Measurements from ENCODE around the gene GDPD5.
A peak's percentile ranks its signal among the peaks of the same experiment; 100 is the strongest.

Gene GDPD5

GRCh38 chr11:75525433-75526191 is at the start of gene GDPD5:
Gene GDPD5, minus strand, starts transcription at chr11:75525941. Its CDS starts 48,206 bp downstream, at chr11:75477735.
- DNase-seq = peak; percentile 92

- no peak for DNase-seq
These were observed 49.2 kb upstream of the GDPD5 start for GRCh38 chr11:75574698-75575602.

GRCh38 chr11:75572744-75573143 is 47.0 kb upstream of the GDPD5 start:
- DNase-seq = no peak

- no peak for DNase-seq
These were observed 45.9 kb upstream of the GDPD5 start for GRCh38 chr11:75571625-75572024.

GRCh38 chr11:75570559-75571139 is 44.9 kb upstream of the GDPD5 start:
- DNase-seq = no peak

- no peak for DNase-seq
These were observed 43.0 kb upstream of the GDPD5 start for GRCh38 chr11:75568616-75569219.

- no peak for DNase-seq
These were observed 42.2 kb upstream of the GDPD5 start for GRCh38 chr11:75567971-75568370.

GRCh38 chr11:75566763-75567279 is 41.1 kb upstream of the GDPD5 start:
- DNase-seq = no peak

GRCh38 chr11:75565916-75566762 is 40.4 kb upstream of the GDPD5 start:
- DNase-seq = no peak

- DNase-seq = no peak
These were observed 39.6 kb upstream of the GDPD5 start for GRCh38 chr11:75565221-75565814.

- no peak for DNase-seq
These were observed 38.3 kb upstream of the GDPD5 start for GRCh38 chr11:75563978-75564552.

GRCh38 chr11:75563501-75563977 is 37.8 kb upstream of the GDPD5 start:
- DNase-seq = no peak

GRCh38 chr11:75562836-75563484 is 37.2 kb upstream of the GDPD5 start:
- no peak for DNase-seq

- peak; percentile 94 for DNase-seq
These were observed 36.5 kb upstream of the GDPD5 start, which contains the start of gene SERPINH1 for GRCh38 chr11:75562048-75562835. Gene SERPINH1, plus strand, starts transcription at chr11:75562253. Its CDS starts 4,097 bp downstream, at chr11:75566350.

GRCh38 chr11:75561426-75562047 is 35.8 kb upstream of the GDPD5 start:
- no peak for DNase-seq

- DNase-seq = no peak
These were observed 34.9 kb upstream of the GDPD5 start for GRCh38 chr11:75560644-75561043.

- DNase-seq = no peak
These were observed 33.5 kb upstream of the GDPD5 start for GRCh38 chr11:75558939-75559843.
